ENCODE results near the gene MOBP.
A peak's percentile ranks its signal among the peaks of the same experiment; 100 is the strongest.
"Not testable (repeated sequence)": the region's sequence is repeated elsewhere in the genome, so short reads cannot be mapped to it uniquely, and the experiment has no call there.

Gene MOBP

DNA sequence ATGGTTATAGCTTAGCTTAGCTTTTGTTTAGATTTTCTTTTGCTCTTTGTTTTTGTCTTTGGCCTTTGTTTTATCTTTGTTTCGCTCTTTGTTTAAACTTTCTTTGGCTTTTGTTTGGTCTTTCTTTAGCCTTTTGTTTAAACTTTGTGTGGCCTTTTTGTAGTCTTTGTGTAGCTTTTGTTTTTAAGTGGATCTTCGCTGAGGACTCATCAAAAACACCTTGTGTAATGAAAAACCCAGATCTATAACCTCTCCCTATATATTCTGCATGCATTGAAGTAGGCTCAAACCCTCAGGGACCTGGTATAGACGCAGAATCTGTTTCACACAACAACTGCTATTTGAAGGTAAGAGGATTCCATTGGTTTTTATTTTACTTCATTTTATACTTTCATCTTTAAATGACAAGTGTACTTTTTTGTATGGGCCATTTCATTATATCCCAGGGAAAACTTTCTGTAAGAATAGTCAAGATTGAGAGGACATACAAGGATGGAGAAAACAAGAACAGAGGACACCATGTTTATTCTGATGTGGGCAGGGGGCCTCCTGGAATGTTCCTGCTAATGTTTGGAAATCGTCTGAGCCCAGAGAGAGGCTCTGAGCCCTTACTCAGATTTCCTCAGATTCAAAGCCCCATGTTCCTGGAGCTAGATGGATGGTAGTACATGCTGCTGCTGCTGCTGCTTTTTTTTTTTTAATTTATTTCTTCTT is at the start of gene MOBP:
MOBP (plus strand) TSS at position 287 of the 714 bp plus-strand sequence. CDS start 34,390 bp downstream, outside the sequence.
- DNase-seq, result no peak

DNA sequence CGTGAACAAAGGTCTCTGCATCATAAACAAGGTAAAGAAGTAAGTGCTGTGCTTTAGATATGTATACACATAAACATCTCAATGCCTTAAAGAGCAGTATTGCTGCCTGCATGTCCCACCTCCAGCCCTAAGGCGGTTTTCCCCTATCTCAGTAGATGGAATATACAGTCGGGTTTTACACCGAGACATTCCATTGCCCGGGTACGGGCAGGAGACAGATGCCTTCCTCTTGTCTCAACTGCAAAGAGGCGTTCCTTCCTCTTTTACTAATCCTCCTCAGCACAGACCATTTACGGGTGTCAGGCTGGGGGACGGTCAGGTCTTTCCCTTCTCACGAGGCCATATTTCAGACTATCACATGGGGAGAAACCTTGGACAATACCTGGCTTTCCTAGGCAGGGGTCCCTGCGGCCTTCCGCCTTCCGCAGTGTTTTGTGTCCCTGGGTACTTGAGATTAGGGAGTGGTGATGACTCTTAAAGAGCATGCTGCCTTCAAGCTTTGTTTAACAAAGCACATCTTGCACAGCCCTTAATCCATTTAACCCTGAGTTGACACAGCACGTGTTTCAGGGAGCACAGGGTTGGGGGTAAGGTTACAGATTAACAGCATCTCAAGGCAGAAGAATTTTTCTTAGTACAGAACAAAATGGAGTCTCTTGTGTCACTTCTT is 48.8 kb upstream of the MOBP start:
- not testable (repeated sequence) for DNase-seq

DNA sequence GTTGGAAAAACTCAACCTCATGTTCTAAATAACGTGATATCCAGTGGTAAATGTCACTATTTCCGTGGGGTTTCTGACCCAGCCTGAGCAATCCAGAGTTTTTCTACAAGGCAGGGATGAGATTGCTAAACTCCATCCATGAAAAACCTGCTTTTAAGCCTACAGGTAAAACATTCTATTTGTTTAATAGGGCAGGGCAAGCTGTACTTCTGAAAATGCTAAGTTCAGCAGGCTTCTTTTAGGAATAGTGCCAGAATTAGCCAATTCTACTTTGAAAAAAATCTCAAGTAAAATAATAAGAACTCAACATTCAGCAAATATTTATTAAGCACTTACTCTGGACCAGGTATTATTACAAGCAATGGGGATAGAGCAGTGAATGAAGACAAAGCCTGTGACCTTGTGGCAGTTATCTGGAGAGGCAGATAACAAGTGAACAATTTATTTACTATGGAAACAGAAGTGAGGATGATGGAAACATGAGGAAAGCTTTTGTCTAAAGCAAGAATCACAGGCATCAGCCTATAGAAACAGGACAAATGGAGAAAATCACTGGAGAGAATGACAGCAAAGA is 47.7 kb upstream of the MOBP start:
- no peak for DNase-seq

- DNase-seq, result no peak
Observed at GRCh38 chr3:39420543-39420942, 46.9 kb upstream of the MOBP start.

DNA sequence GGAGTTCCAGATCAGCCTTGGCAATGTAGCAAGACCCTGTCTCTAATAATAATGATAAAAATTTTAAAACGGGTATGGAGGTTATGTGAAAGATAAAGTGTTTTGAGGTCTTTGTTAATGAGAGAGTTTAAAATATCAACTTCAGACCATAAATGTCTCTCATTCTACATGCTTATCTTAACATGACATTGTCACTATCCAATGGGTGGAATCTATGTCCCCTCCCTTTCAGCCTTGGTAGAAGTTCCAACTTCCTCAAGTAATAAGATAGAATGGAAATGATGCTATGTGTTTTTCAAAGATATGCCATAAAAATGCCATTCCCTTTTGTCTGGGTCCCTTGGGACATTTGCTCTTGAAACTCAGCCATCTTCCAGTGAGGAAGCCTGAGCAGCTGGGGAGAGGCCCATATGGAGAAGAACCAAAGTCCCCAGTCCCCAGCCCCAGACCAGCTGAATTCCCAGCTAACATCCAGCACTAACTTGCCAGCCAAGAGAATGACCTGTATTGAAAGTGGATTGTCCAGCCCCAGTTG is 44.0 kb upstream of the MOBP start:
- no peak for DNase-seq

- DNase-seq, result no peak
Observed at GRCh38 chr3:39426312-39426711, 41.2 kb upstream of the MOBP start.

- no peak for DNase-seq
Observed at GRCh38 chr3:39427506-39427905, 40.0 kb upstream of the MOBP start.

DNA sequence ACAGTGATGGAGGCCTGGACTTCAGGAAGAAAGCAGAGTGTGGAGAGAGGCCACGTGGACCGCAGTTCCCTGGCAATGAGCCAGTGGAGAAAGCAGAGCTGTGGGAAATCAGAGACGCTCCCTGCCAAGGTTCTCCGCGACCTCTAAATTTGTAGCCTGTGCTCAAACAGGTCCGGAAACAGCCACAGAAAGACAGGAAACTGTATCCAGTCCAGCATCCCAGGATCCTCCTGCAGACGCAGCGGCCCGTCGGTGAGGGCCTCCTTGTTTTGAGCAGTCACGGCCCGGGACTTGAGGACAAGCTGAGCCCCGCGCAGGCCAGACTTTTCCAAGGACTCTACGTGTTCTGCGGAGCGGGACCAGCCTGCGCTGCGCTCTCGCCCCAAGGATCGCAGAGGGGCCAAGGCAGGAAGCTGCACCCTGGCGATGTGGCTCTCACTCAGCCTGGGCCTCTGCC is 38.7 kb upstream of the MOBP start:
- DNase-seq, result no peak

DNA sequence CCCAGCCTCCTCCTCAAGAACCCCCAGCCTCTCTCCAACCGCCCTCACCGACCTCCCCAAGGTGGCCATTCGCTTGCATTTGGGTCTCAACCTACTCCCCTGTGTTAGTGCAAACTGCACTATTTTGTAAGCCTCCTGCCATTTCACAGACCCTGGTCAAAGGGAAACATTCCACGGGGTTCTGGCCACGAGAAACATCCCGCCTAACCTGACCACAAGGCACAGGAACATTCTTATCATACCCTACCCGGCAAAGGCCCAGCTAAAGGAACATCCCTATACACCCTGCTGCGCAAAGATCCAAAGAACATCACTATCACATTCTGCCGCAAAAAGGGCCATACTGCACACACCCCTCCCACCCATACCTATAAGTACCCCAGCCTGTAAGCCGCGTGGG is 38.0 kb upstream of the MOBP start:
- no peak for DNase-seq

DNA sequence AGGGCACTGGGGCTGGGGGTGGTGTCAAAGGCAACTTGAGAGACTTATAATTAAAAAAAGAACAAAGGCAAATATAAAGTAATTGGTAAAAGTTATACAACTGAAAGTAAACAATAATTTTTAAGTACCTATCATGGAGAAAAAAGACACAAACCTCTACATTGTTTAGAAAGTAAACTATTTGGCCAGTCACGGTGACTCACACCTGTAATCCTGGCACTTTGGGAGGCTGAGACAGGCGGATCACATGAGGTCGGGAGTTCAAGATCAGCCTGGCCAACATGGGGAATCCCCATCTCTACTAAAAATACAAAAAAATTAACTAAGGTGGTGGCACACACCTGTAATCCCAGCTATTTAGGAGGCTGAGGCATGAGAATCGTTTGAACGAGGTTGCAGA is 35.1 kb upstream of the MOBP start:
- no peak for DNase-seq

- no peak for DNase-seq
Observed at GRCh38 chr3:39433642-39434041, 33.8 kb upstream of the MOBP start.

DNA sequence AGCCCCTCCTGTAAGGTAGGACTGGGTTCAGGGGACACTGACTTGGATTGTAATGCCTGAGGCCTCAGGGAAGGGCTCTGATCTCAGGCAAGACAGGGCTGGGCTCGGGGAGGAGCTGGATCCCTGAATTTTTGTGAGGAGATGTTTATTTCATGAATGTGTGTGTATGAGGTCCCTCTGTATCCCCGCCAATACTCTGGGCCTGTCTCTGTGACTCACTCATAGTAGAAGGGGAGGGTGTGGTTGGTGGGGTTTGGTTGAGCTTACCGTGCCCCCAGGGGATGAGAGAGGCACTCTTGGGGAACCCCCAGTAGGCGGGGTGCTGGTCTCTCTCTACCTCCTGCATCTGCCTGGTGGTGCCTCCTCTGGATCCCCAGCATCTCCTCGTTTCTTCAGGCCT is 32.9 kb upstream of the MOBP start:
- no peak for DNase-seq

DNA sequence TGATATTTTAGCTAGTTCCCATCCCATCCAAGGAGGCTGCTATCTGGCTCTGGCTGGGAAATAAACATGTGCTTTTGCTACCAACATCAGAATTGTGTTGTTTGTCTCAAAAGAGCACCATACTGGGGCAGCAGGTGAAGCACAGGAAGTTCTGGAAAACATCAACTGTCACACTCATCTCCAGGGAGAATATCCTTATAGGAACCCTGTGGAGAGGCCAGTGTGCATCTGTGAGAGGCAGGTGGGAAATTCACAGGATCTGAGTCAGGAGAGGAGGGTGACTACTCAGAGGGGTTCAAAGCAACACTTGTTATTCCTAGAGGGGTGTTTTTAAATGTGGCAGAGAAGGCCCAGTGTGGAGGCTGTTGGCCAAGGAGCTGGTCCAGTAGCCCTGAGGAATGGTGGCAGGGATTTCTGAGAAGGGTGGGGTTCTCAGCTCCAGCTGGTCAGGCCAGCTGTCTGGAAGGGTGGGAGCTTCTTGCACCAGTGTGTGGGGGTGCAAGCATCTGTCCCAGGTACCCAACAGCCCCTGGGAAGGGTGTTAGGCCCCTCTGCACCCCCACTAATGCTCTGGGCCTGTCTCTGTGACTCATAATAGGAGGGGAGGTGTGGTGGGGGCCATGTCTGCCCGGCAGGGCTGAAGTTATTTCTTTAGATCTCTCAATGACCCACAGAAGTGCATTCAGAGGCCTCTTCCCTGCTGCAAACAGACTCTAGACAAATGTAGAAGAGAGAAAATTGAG is 32.3 kb upstream of the MOBP start:
- DNase-seq, result no peak

- DNase-seq, result no peak
Observed at GRCh38 chr3:39438880-39439279, 28.6 kb upstream of the MOBP start.

GRCh38 chr3:39440316-39440715 is 27.2 kb upstream of the MOBP start:
- no peak for DNase-seq

DNA sequence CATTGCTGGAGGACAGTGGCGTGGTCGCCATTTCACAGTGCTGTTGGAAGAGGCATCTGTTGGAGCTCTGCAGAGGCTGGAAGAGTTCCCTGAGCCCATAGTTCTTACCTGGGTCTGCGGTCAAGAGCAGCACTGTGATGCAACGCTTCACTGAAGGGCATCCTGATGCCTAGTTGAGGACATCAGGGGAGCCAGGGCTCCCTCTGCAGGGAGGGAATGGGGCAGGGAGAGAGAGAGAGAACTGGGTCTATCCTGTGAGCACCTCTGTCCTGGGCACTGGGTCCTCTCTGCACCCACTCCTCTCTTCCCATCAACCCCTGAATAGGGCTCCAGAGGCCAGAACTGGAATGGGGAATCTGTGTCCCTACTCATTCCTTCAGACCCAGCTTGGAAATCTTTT is 23.9 kb upstream of the MOBP start:
- no peak for DNase-seq

DNA sequence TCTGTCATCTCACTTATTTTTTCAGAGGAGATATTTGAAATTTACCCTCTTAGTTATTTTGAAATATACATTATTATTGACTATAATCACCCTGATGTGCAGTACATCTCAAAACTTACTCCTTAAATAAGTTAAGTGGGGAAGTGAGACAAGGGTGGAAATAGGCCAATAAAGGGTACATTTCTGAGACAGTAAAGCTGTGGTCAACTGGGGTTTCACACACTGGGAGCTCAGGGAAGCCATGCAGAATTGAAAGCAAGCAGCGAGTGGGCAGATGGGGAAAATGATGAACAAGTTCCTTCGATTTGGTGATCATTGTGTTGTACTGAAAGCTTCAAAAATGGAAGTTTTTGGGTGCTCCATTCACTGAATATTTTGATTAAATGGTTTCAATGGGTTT is 21.6 kb upstream of the MOBP start:
- no peak for DNase-seq

GRCh38 chr3:39446444-39446843 is 21.0 kb upstream of the MOBP start:
- DNase-seq, result no peak

GRCh38 chr3:39447637-39448483 is 19.6 kb upstream of the MOBP start:
- peak; percentile 34 to 60 for DNase-seq

DNA sequence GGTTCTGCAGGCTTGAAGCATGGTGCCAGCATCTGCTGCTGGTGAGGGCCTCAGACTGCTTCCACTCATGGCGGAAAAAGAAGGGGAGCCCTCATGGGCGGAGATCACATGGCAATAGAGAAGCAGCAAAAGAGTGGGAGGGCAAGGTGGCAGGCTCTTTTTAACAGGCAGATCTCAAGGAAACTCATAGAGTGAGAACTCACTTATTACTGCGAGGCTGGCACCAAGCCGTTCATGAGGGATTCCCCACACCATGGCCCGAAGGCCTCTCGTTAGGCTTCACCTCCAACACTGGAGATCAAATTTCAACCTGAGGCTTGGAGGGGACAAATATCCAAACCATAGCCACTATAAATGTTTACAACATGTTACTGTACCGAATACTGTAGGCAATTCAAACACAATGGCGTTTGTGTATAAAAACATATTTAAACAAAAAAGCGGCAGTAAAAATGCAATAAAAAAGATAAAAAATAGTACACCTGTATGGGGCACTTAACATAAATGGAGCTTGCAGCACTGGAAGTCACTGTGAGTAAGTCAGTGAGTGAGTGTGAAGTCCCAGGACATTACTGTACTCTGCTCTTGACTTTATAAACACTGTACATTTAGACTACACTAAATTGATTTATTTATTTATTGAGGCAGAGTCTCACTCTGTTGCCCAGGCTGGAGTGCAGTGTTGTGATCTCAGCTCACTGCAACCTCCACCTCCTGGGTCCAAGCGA is 18.8 kb upstream of the MOBP start:
- DNase-seq, result no peak

DNA sequence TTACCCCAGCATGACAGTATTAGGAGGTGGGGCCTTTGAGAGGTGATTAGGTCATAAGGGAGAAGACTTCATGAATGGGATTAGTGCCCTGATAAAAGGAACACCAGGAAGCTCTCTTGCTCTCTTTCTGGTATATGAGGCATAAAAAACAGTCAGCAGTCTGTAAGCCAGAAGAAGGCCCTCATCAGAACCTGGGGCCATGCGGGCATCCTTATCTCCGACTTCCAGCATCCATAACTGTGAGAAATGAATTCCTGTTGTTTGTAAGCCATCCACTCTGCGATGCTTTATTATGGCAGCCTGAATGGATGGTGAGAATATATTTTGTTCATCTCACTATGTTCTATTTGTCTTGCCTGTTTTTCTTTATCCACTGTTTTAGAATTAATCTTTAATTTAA is 17.7 kb upstream of the MOBP start:
- DNase-seq, result no peak

DNA sequence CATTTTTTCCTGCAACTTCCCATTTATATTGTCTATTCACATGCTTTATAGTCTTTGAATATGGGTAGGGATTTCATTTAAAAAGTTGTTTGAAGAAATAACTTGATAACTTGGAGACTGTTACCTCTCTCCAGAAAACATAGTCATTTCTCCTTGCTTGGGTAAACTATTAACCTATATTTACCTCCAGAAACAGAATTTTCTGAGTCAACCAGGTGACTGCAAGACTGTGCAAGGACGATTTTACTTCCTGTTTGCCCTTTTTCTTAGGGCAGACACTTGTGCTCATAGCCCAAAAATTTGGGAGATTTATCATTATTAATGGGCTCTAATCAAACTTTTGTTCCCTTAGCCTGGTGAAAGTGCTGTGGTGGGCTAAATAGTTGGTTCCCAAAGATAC is 14.3 kb upstream of the MOBP start:
- DNase-seq, result no peak
